Duodenal mucosa (tissue), 2 donors: Measurements from ENCODE around the gene RASD1.
"Not testable (repeated sequence)": the region's sequence is repeated elsewhere in the genome, so short reads cannot be mapped to it uniquely, and the experiment has no call there.

Experiments
- H3K27ac ChIP-seq: one replicate; pipeline ENCODE4 v1.7.0; 2013; ENCODE audit warnings: low read depth, low read length
- H3K27me3 ChIP-seq, 2 donors: one replicate each; pipeline ENCODE4 v1.7.0; 2013; ENCODE audit warnings: low read length in 2 of 2, control low read depth in 1 of 2; ENCODE audit not compliant: insufficient read depth in 2 of 2, control insufficient read depth in 1 of 2
- H3K36me3 ChIP-seq, 2 donors: one replicate each; pipeline ENCODE4 v1.7.0; 2013; ENCODE audit warnings: low read length in 2 of 2, control low read depth in 1 of 2; ENCODE audit not compliant: insufficient read depth in 2 of 2, control insufficient read depth in 1 of 2
- H3K4me1 ChIP-seq, 2 donors: one replicate each; pipeline ENCODE4 v1.7.0; 2013; ENCODE audit warnings: low read length in 2 of 2, control low read depth in 1 of 2; ENCODE audit not compliant: insufficient read depth in 2 of 2, control insufficient read depth in 1 of 2
- H3K4me3 ChIP-seq, 2 donors: one replicate each; pipeline ENCODE4 v1.7.0; 2013; ENCODE audit warnings: low read length in 2 of 2, low read depth in 1 of 2
- H3K9ac ChIP-seq, 2 donors: one replicate each; pipeline ENCODE4 v1.7.0; 2013; ENCODE audit warnings: low read length in 2 of 2, low read depth in 1 of 2
- H3K9me3 ChIP-seq, 2 donors: one replicate each; pipeline ENCODE4 v1.7.0; 2013; ENCODE audit warnings: low read length in 2 of 2, control low read depth in 1 of 2; ENCODE audit not compliant: control insufficient read depth in 1 of 2

Gene RASD1

DNA sequence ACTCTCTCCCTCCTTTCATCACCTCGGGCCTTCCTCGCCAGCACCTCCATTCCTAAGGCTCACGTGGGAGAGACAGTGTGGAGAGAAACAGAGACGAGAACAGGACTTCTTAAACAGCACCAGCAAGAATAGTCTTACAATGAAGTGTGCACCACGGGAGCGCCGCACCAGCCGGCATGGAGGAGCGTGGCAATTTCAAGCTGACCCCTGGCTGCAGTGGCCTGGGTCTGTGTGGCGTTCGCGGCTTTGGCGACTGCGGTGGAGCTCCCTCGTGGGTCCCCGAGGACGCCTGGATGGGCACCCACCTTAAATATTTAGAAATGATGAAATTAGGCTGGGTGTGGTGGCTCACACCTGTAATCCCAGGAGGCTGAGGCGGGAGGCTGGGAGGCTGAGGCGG is 39.9 kb downstream of the RASD1 start:
- H3K36me3 ChIP-seq, result no peaks in the 10 kb centered on the region
- no peak overlapping the region for H3K9ac ChIP-seq
- no peaks in the 10 kb centered on the region for H3K27me3 ChIP-seq
- no peak overlapping the region for H3K4me3 ChIP-seq
- no peaks in the 10 kb centered on the region for H3K9me3 ChIP-seq
- no peak overlapping the region for H3K27ac ChIP-seq
- H3K4me1 ChIP-seq, result no peaks in the 10 kb centered on the region

DNA sequence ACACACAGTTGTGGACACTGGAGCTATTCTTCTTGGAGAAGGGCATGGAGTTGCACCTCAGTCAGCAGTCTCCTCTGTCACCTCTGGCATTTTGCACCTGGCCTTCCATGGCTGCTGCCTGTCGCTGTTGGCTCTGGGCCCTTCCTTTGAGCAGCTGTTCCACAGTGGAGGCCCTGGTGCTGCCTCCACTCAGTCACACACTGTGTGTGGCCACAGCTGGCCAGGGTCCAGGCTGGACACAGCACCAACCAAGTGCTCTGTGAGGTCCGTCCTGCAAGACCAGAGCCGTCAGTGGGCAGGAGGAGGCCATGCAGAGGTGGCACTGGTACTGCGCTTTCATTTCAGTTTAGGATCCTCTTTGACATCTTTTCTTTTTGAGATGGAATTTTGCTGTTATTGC is 41.0 kb downstream of the RASD1 start:
- Histone ChIP-seq H3K4me3 (no peak overlapping the region), H3K27ac (no peak overlapping the region), H3K36me3 (no peaks in the 10 kb centered on the region), H3K27me3 (no peaks in the 10 kb centered on the region), H3K9ac (no peak overlapping the region), H3K4me1 (no peaks in the 10 kb centered on the region), H3K9me3 (no peaks in the 10 kb centered on the region)

DNA sequence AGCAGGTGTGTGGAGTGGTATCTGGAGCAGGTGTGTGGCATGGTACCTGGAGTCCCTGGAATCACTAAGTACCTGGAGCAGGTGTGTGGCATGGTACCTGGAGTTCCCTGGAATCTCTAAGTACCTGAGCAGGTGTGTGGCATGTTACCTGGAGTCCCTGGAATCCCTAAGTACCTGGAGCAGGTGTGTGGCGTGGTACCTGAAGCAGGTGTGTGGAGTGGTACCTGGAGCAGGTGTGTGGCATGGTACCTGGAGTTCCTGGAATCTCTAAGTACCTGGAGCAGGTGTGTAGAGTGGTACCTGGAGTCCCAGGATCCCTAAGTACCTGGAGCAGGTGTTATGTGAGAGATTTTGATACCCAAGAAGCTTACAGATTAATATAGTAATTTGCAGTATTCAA is 41.5 kb downstream of the RASD1 start:
- not testable (repeated sequence) for H3K27me3 ChIP-seq, H3K36me3 ChIP-seq, H3K9me3 ChIP-seq, H3K27ac ChIP-seq, H3K9ac ChIP-seq, H3K4me3 ChIP-seq, H3K4me1 ChIP-seq

DNA sequence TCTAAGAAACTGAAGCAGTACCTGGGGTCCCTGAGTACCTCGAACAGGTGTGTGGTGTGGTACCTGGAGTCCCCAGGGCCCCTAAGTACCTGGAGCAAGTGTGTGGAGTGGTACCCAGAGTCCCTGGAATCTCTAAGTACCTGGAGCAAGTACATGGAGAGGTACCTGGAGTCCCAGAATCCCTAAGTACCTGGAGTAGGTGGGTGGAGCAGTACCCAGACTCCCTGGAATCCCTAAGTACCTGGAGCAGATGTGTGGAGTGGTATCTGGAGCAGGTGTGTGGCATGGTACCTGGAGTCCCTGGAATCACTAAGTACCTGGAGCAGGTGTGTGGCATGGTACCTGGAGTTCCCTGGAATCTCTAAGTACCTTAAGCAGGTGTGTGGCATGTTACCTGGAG is 41.9 kb downstream of the RASD1 start:
- Histone ChIP-seq H3K27me3 (no peaks in the 10 kb centered on the region), H3K9me3 (no peaks in the 10 kb centered on the region), H3K4me1 (no peaks in the 10 kb centered on the region), H3K4me3 (no peak overlapping the region), H3K9ac (no peak overlapping the region), H3K27ac (no peak overlapping the region), H3K36me3 (no peaks in the 10 kb centered on the region)

DNA sequence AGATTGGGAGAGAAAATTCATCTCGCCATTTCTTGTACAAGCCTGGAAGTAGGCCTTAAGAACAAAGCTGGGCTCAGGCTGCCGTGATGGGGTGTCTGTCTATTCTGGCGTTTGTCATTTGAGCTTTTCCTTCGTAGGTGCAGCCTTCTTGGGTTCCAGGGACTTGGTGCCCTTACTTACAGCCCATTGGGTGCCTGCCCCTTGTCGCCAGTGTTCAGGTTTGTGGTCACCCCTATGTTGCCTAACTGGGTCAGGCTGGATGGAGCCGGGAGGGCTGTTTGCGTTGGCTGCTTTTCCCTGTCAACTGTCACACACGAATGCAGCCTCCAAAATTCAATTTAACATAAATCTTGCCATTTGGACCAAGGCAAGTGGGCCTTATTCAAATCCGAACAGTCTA is 43.1 kb downstream of the RASD1 start:
- H3K27ac ChIP-seq, result no peak overlapping the region
- H3K4me1 ChIP-seq, result no peaks in the 10 kb centered on the region
- no peaks in the 10 kb centered on the region for H3K9me3 ChIP-seq
- H3K36me3 ChIP-seq, result no peaks in the 10 kb centered on the region
- no peak overlapping the region for H3K9ac ChIP-seq
- no peak overlapping the region for H3K4me3 ChIP-seq
- no peaks in the 10 kb centered on the region for H3K27me3 ChIP-seq

DNA sequence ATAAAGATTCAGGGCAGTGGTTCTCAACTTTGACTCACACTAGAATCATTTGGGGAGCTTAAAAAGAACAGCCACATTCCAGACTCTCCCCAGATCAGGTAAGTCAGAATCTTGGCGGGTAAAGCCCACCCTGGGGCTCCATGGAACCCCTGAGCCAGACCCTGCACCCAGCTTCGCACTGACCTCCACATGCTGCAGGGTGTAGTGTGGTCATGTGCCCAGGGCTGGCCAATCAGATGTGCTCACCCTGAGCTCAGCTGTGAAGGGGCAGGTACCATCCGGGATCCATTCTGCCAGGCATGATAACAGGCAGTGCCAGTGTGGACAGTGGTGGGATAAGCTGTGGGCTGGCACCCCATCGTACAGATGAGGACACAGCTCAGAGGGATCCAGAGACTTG is 47.5 kb downstream of the RASD1 start:
- H3K4me1 ChIP-seq, result peaks cover 0 to 7% of the 10 kb centered on the region in 2 donors
- H3K9me3 ChIP-seq, result no peaks in the 10 kb centered on the region
- no peak overlapping the region for H3K27ac ChIP-seq

DNA sequence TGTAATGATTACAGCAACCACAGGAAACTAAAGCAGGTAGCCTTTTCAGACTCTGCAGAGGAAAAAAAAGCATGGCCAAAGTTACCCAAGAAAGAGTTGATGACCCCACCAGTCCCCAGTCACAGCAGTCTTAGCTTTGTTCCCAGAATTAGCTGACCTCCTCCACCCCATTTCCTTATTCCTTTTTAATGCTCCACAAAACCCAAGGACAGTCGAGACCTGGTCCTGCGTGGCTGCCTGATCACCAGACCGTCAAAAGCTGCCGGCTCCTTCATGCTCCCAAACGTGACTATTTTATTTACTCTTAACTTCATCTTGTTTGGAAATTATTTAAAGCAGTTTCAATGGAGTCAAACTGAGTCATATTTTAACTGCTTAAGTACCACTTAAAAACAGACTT is 48.1 kb downstream of the RASD1 start:
- no peaks in the 10 kb centered on the region for H3K27me3 ChIP-seq
- H3K4me1 ChIP-seq, result peaks cover 0 to 7% of the 10 kb centered on the region in 2 donors
- H3K27ac ChIP-seq, result no peak overlapping the region

More for the DNA sequence above, 47.5 kb downstream of the RASD1 start:
- Histone ChIP-seq H3K4me3 (no peak overlapping the region), H3K36me3 (no peaks in the 10 kb centered on the region), H3K27me3 (no peaks in the 10 kb centered on the region), H3K9ac (no peak overlapping the region)

DNA sequence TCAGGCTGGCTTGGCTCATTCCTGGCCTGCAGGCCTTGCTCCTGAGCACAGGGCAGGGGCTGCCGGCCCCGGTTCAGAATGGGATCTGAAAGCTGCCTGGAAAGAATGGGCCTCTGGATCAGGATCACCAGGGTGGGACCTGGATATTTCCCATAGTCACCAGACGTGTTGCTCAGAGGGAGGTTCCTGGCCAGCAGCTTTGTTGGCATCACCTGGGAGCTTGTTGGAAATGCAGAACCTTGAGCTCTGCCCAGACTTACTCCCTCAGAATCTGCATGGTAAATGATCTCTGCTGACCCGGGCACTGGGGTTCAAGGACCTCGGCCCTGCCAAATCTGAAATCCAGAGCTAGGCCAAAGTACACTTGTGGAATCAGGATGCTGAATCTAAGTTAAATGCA is 48.9 kb downstream of the RASD1 start:
- no peaks in the 10 kb centered on the region for H3K9me3 ChIP-seq
- H3K27ac ChIP-seq, result no peak overlapping the region
- no peaks in the 10 kb centered on the region for H3K27me3 ChIP-seq

More for the DNA sequence above, 48.1 kb downstream of the RASD1 start:
- Histone ChIP-seq H3K4me3 (no peak overlapping the region), H3K36me3 (no peaks in the 10 kb centered on the region), H3K9ac (no peak overlapping the region), H3K9me3 (no peaks in the 10 kb centered on the region)

DNA sequence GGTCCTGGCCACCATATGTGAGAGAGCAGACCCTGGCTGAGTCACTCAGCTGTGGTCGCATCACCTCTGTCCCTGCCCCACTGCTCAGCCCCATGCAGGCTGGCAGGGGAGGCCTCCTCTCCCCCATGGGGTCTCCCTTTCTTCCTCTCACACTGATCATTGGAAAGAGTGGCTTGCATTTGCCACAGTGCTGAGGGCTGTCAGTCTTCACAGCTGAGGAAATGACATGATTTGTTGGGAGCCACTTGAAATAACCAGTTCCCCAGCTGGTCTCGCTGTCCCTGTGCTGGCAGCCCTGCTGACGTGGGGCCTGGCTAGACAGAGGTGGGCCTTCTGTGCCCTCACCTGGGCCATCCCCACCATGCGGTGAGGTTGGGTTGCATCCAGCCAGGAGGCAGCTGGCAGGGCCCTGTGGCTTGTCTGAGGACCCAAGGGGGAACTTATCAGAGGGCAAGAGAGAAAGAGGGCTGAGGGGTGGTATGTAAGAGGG is 49.5 kb downstream of the RASD1 start:
- H3K27ac ChIP-seq, result peak overlapping the region; percentile 16
- no peak overlapping the region for H3K4me3 ChIP-seq
- no peaks in the 10 kb centered on the region for H3K36me3 ChIP-seq
- H3K9ac ChIP-seq, result no peak overlapping the region
- H3K27me3 ChIP-seq, result no peaks in the 10 kb centered on the region
- peaks cover 0 to 7% of the 10 kb centered on the region in 2 donors for H3K4me1 ChIP-seq
- no peaks in the 10 kb centered on the region for H3K9me3 ChIP-seq

More for the DNA sequence above, 48.9 kb downstream of the RASD1 start:
- Histone ChIP-seq H3K4me3 (no peak overlapping the region), H3K9ac (no peak overlapping the region), H3K4me1 (peaks cover 0 to 7% of the 10 kb centered on the region in 2 donors), H3K36me3 (no peaks in the 10 kb centered on the region)

DNA sequence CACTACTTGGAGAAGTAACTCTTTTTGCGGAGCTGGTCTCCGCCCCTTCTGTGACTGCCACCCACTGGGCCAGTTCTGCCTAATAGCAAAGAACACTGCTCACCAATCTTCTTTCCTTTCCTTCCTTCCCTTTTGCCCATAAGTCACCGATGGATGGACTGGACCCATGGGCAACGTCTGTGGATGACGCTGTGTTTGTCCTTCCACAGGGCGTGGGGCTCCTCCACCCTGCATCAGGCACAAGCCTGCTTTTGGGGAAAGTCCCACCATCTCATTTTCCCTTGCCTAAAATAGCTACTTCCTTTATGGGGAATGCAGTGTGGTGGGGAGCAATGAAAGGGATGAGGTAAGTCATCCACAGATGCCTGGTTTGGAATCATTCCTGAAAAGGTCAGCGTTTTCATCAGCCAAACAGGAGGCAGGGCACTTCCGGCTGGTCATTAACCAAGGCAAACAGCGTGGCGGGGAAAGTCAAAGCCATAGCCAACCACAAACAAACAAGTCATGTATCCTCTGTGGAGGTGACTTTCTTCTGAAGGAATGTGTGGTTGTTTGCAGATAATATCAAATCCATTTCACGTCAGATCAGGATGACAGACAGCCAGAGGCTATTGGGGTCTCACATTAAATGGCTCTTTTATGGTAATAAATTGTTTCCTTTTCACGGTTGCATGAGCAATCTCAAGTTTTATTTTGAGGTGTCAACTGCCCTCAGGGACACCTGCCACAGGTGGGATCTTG is 50.1 kb downstream of the RASD1 start:
- Histone ChIP-seq H3K27ac (peak overlapping the region; percentile 16), H3K4me3 (no peak overlapping the region), H3K9me3 (no peaks in the 10 kb centered on the region), H3K36me3 (no peaks in the 10 kb centered on the region), H3K9ac (no peak overlapping the region), H3K4me1 (peaks cover 0 to 7% of the 10 kb centered on the region in 2 donors), H3K27me3 (no peaks in the 10 kb centered on the region)
